ENCODE measurements around the gene EIF2D.

The EIF2D gene

DNA sequence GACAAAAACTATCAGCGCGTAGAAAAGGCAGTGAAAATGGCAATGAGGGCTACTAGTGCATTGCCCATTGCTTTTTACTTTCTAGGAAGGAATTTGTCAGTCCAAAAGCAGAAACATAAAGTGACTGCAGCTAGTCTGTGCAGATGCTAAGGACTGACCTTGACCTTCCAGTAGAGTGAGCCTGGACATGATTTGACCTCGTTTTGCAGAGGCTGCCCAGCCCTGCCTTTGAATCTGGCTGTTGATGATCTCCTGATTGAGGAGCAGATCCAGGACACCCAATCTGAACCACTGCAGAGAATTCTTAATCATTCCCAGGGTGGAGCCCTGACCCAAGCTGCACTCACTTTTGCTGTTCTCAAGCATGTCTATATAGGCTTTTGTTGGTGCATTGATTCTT lies 44.7 kb upstream of the EIF2D start:
- TF ChIP-seq, protein P1, sequence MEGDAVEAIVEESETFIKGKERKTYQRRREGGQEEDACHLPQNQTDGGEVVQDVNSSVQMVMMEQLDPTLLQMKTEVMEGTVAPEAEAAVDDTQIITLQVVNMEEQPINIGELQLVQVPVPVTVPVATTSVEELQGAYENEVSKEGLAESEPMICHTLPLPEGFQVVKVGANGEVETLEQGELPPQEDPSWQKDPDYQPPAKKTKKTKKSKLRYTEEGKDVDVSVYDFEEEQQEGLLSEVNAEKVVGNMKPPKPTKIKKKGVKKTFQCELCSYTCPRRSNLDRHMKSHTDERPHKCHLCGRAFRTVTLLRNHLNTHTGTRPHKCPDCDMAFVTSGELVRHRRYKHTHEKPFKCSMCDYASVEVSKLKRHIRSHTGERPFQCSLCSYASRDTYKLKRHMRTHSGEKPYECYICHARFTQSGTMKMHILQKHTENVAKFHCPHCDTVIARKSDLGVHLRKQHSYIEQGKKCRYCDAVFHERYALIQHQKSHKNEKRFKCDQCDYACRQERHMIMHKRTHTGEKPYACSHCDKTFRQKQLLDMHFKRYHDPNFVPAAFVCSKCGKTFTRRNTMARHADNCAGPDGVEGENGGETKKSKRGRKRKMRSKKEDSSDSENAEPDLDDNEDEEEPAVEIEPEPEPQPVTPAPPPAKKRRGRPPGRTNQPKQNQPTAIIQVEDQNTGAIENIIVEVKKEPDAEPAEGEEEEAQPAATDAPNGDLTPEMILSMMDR (conservative IDR thresholded peaks at IDR 0.05; ENCODE audit: low read depth, low read length) = no peak

DNA sequence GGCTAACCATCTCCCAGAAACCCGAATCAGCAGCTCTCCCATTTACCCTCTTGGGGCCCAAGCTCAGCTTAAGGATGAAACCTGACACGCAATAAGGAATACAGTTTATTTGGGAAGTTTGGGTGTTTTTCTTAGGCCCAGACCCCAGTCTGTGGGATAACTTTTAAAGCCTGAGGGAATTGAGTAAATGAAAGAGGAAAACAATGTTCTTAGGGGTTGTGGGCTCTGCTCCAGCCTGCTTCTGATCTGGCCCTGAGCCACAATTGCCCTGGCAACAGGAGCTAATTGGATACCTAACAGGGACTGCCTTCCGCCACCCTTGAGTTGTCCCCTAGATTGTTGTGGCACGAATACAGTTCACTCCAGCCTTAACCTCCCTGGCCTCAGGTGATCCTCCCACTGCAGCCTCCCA lies 43.2 kb upstream of the EIF2D start:
- DNase-seq (ENCODE audit: low read depth) = no peak
- TF ChIP-seq, protein P1 (conservative IDR thresholded peaks at IDR 0.05; ENCODE audit: low read depth, low read length) = no peak
- no peak overlapping the region for H3K4me3 ChIP-seq (ENCODE audit: low read depth, low read length)

More for the DNA sequence above, 44.7 kb upstream of the EIF2D start:
- H3K4me3 ChIP-seq (ENCODE audit: low read depth, low read length) = no peak overlapping the region
- DNase-seq (ENCODE audit: low read depth) = no peak

DNA sequence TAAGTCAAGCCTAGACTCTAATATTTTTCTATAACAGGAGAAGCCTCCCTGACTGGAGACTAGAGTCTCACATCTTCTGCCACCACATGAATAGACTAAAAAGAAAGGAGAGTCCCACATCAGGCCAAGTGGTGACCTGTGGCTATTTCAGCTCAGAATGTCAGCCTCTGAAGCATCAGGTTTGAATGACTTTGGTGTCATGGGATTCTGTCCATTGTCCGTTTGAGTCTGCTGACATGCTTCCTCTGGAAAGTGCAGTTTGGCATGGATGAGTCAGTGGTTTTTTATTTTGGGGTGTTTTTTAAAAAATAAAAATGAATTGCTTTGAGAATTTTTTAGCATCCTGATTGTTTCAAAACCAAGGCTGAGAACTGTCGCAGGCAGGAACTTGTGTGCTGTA lies 42.6 kb upstream of the EIF2D start:
- no peak overlapping the region for H3K4me3 ChIP-seq (ENCODE audit: low read depth, low read length)
- TF ChIP-seq, protein P1 (conservative IDR thresholded peaks at IDR 0.05; ENCODE audit: low read depth, low read length) = no peak
- DNase-seq (ENCODE audit: low read depth) = no peak

DNA sequence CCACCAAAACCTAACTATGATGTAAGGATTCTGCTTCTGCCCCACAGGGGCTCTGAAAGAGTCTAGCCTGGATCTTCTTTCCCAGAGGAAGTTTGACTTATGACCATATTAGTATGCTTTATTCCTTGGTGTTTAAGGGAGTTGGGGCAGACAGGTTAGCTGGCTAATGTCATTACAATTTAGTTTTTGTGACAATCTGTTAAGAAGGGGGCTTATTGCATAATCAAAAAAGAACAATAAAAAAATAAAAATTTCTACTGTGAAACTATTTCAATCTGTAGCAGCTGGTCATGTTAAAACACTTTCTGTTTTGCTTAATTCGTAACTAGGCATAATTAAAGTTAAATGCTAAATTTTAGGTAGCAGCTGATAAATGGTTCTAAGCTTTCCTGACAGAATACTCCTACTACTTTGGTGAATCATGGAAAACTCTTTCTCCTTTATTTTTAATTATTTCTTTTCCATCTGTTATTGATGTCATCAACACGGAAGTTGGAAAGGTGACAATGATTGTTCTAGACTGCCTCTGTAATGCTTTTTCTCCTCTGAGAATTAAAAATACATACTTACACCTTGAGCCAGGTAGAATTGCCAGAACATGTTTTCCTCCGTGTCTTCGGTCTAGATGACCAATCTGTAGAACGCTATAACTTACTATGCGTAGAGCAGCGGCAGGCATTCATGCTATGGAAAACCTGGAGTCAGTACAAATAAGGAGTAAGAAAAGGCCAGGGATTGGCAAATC lies 41.6 kb upstream of the EIF2D start:
- no peak for DNase-seq (ENCODE audit: low read depth)
- H3K4me3 ChIP-seq (ENCODE audit: low read depth, low read length) = no peak overlapping the region
- TF ChIP-seq, protein P1 (conservative IDR thresholded peaks at IDR 0.05; ENCODE audit: low read depth, low read length) = no peak

DNA sequence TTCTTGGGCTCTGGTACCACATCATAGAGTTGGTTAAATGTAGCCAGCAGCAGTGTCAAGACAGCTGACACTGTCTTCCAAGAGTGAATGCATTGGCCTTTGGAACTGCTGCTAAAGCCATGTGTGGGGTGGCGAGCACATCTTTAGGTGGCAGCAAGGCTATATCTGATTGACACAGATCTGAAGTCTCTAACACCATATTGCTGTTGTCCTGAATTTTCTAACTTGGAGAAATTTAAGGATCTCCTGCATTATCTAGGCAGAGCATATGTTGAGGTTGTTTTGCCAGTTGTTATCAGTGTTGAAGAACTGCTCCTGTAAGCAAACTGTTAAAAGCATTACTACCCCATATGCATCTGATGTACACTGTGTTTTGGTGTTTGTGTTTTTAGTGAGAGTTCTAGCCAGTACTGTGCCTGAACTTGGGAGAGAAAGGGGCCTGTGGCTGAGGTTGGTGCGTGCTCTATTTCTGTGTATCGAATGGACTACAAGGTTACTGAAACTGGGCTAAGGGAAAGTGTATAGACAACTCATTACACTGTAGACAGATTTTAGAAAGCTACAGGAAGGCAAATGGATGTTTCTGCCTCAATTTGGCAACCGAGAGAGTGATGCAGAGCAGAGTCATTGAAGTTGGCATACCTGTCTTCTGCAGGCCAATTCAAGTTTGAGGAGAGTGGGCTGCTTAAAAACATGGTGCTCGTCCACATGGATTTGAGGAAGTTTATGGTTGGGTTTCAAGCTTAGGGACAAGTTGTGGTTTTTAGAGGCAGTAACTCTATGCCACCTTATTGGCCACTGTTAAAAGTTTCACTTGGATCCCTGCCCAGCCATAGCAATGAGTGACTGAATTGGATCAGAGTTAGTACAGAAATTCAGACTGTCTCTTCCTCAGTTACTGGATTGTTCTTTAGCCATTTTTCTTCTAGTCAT lies 40.0 kb upstream of the EIF2D start:
- DNase-seq (ENCODE audit: low read depth) = no peak
- no peak overlapping the region for H3K4me3 ChIP-seq (ENCODE audit: low read depth, low read length)
- TF ChIP-seq, protein P1 (conservative IDR thresholded peaks at IDR 0.05; ENCODE audit: low read depth, low read length) = no peak

DNA sequence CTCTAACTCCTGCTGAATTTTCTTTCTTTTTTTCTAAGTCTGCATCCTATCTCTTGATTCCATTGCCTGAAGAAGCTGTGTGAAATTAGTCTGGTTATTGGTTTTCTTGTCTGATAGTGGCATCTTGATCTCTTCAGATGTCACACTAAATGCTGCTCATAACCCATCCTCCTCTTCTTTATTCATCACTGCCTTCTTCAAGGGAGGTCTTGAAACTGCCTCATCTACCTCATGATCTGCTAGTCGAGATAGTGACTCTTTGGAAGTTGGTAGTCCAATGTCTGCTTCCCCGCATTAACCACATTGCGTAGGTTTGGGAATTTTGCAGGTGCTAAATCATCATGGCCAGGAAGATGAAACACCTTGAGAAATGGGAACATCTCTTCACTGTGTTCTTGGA lies 38.7 kb upstream of the EIF2D start:
- no peak for DNase-seq (ENCODE audit: low read depth)
- H3K4me3 ChIP-seq (ENCODE audit: low read depth, low read length) = no peak overlapping the region
- TF ChIP-seq, protein P1 (conservative IDR thresholded peaks at IDR 0.05; ENCODE audit: low read depth, low read length) = no peak
